MM.1S (cell line): ENCODE measurements around the gene RNF224.

Experiments
- EZH2 ChIP-seq: fragments of 300-600 bp; sonication (generic); optimal IDR thresholded peaks from 2 replicates; pipeline ENCODE3; 2017; ENCODE audit warnings: low read depth, mild to moderate bottlenecking, antibody characterized with exemption, low read length, mixed read lengths
- EZH2phosphoT487 ChIP-seq: fragments of 300-600 bp; sonication (generic); IDR thresholded peaks from 2 replicates; pipeline ENCODE4 v1.6.1; 2018; ENCODE audit warnings: antibody characterized with exemption, low read length
- TF ChIP-seq, protein P1 (sequence below): fragments of 300-600 bp; sonication (generic); IDR thresholded peaks from 2 replicates; pipeline ENCODE4 v1.5.1; 2016; ENCODE audit warnings: antibody characterized with exemption, low read length, mixed read lengths

DNA sequence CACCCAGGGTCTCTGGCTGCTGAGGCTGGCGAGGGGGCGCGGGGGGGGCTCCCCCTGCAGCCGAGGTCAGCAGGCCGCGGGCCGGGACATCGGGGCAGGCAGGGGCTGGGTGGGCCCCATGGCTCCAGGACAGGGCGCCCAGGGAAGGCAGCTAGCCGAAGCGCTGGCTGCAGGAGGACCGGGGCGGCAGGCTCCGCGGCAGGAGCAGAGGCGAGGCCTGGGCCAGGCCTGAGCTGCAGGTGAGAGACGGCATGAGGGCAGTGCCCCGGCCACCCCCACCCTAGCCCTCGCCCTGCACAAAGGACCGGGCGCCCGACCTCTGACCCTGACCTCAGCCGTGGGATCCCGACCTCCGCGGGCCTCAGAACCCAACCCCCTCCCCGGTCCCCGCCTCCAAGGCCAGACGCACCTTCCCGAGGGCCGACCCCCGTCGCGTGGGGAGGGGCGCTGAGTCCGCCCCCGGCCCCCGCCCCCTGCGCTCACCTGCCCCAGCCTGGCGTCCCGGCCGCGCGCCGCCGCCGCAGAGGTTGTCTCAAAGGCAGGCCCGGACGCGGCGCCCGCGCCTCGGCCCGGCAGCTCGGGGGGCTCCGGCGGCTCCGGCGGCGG lies 5.7 kb upstream of the RNF224 start:
- TF ChIP-seq, protein P1, sequence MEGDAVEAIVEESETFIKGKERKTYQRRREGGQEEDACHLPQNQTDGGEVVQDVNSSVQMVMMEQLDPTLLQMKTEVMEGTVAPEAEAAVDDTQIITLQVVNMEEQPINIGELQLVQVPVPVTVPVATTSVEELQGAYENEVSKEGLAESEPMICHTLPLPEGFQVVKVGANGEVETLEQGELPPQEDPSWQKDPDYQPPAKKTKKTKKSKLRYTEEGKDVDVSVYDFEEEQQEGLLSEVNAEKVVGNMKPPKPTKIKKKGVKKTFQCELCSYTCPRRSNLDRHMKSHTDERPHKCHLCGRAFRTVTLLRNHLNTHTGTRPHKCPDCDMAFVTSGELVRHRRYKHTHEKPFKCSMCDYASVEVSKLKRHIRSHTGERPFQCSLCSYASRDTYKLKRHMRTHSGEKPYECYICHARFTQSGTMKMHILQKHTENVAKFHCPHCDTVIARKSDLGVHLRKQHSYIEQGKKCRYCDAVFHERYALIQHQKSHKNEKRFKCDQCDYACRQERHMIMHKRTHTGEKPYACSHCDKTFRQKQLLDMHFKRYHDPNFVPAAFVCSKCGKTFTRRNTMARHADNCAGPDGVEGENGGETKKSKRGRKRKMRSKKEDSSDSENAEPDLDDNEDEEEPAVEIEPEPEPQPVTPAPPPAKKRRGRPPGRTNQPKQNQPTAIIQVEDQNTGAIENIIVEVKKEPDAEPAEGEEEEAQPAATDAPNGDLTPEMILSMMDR = no peak
- TF ChIP-seq EZH2 (no peak), EZH2phosphoT487 (no peak)
